Measurements from ENCODE around the gene STRN4. TPM values are rescaled to one million over a fixed set of nuclear protein-coding genes. Genes with fewer than 3 reads are reported as not detected.
A peak's percentile ranks its signal among the peaks of the same experiment; 100 is the strongest.

STRN4 gene
- total and polyA plus RNA-seq, 9 of the 15 experiments (the other 6 are each of a cell fraction or from before 2014, with no cell fraction given), result 0.62 to 83.7 (median 36.9) TPM

DNA sequence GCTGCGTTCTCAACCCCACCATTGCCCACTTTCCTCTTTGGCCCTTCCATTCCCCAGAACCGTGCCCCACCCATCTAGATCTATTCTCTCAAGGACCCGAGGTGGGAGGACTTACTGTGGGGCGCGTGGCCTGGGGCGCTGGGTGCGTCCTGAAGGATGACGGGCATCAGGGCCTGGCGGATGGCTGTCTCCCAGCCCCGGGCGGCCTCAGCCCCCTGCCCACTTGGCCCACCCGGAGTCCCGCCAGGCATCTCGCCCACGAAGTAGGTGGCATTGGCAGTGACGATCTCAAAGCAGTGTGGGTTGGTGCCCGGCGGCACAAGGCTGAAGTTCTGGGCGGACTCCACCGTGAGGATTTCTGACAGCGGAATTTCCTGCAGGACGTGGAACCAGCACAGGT, 52.5 kb downstream of the STRN4 start:
- Histone ChIP-seq H3K36me3 (ENCODE audit: control insufficient read depth, insufficient read depth, low read length) (peaks cover 81% of the 10 kb centered on the region), H2AFZ (ENCODE audit: low read depth, low read length) (no peak overlapping the region), H3K4me2 (ENCODE audit: insufficient read depth, low read length) (no peak overlapping the region), H3K4me1 (replicated peaks in 1 of 2; ENCODE audit: control insufficient read depth in 2 of 2, insufficient read depth in 2 of 2, low read length in 2 of 2) (peaks cover 12 to 21% of the 10 kb centered on the region in 2 experiments; a peak in 4 of 5 replicates), H3K79me2 (ENCODE audit: control insufficient read depth, insufficient read depth, low read length) (peaks cover 12% of the 10 kb centered on the region; the same call in 2 of the 3 replicates), H3K9me1 (ENCODE audit: control insufficient read depth, insufficient read depth, low read length) (no peaks in the 10 kb centered on the region), H3K27me3 (ENCODE audit: control insufficient read depth in 2 of 2, insufficient read depth in 2 of 2, low read length in 2 of 2) (no peaks in the 10 kb centered on the region), H3K27ac (ENCODE audit: extremely low read depth, low read depth, low read length) (no peak overlapping the region), H3K9ac (ENCODE audit: insufficient read depth in 1 of 2, low read depth in 2 of 2, low read length in 2 of 2) (peak overlapping the region in 1 of 2 experiments; percentile 45; a peak in 1 of 4 replicates), H3K9me3 (replicated peaks; ENCODE audit: control insufficient read depth, insufficient read depth, low read depth, low read length) (no peaks in the 10 kb centered on the region; the same call in 1 of the 2 replicates), H3K4me3 (no peak overlapping the region), H4K20me1 (replicated peaks; ENCODE audit: control insufficient read depth, insufficient read depth, low read length) (0 out of 2 replicates have a peak, but pooled peaks cover 3% of the 10 kb centered on the region)
- ChIA-PET POLR2A (interaction anchor here (1.8 kb wide), 1 partner anchor 32 kb away, joined by 5 read pairs; the partner anchor contains the start of gene DACT3), CTCF (ENCODE audit: low intra/inter-chr PET ratio) (no interaction called here)
- TF ChIP-seq RBFOX2 (IDR thresholded peaks at IDR 0.05; ENCODE audit: low read depth, low read length) (peak; percentile 38; the same call in 1 of the 2 replicates), ZNF778 (CRISPR knock-in tag; IDR thresholded peaks at IDR 0.05) (no peak), POLR2G (IDR thresholded peaks at IDR 0.05; ENCODE audit: low read depth, low read length) (0 out of 2 replicates have a peak, but pooled peaks have one; percentile 38), ZNF551 (CRISPR knock-in tag; IDR thresholded peaks at IDR 0.05) (no peak)
- no peak for ATAC-seq
- 94% methylated on average over 17 of the region's 22 CpGs for WGBS (ENCODE audit: insufficient coverage, low coverage, missing lambda C conversion rate)
- FAIRE-seq, result no peak
- intact Hi-C loops (cut with micrococcal nuclease) (no loop called here), in situ Hi-C loops (cut with MboI) (no loop called here)
- no TSS peak for BruUV-seq (replicated peaks)
- DNase-seq (ENCODE audit: extremely low read depth in 1 of 4, low spot score in 3 of 4), result peak in 1 of 4 experiments; percentile 4
